GM18907 (cell line): Measurements from ENCODE around the gene EIF5B.

ENCODE experiments used
- ATAC-seq: cut with Tn5 transposase; IDR thresholded peaks from one replicate; pipeline ENCODE4 v1.9.1; 2021; ENCODE audit warnings: mild to moderate bottlenecking, moderate library complexity; ENCODE audit not compliant: unreplicated experiment

EIF5B gene

DNA sequence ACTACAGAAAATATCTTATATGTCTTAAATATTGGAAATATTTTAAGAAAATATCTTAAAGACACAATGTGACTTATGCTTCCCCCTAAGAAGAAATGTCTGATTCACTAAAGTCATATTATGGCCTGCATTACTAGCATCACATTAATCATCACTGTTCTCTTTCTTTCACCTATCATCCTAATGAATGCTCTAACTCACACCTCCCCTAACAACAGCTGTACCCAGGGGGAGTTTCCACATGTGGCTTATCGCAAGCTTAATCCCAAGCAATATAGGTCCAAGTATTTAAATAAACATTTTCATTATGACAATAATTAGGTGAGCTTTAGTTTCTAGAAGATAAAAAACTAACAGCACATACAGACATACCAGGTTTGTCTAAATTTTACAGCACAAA, 113.0 kb downstream of the EIF5B start:
- no peak for ATAC-seq
